Endometrial microvascular endothelial cells (primary cell): ENCODE measurements around the gene HJV. TPM values are rescaled to one million over a fixed set of nuclear protein-coding genes. Genes with fewer than 3 reads are reported as not detected.
"Not testable (repeated sequence)": the region's sequence is repeated elsewhere in the genome, so short reads cannot be mapped to it uniquely, and the experiment has no call there.

Source experiments
- in situ Hi-C: cut with HindIII; loops from 2 replicates; pipeline ENCODE4 v1.10.0; 2017; ENCODE audit warnings: low sequenced_read_pairs, low pct_unique_long_range_greater_than_20kb; ENCODE audit errors: inconsistent ontology term
- total RNA-seq: library from RNA; depleted of rRNA; stranded (reverse); fragments of >200 nt; gene quantifications from one replicate; pipeline ENCODE4 v1.2.3, GENCODE V29; 2015; ENCODE audit errors: inconsistent ontology term

HJV gene
- total RNA-seq, 1 donor from 2014 or later = not detected

GRCh38 chr1:146025787-146026495, 4.4 kb upstream of the HJV start:
- in situ Hi-C loops = not testable (repeated sequence)

- in situ Hi-C loops = no loop called here
Measured at GRCh38 chr1:146022403-146023127, 1.0 kb upstream of the HJV start.

GRCh38 chr1:146021050-146021445, 487 bp downstream of the HJV start:
- in situ Hi-C loops = no loop called here

GRCh38 chr1:146020058-146021049, 1.2 kb downstream of the HJV start:
- in situ Hi-C loops = no loop called here

GRCh38 chr1:146019231-146020057, 2.1 kb downstream of the HJV start:
- in situ Hi-C loops = no loop called here

GRCh38 chr1:146016891-146017290, 4.6 kb downstream of the HJV start:
- in situ Hi-C loops = no loop called here

GRCh38 chr1:146013559-146013922, 8.0 kb downstream of the HJV start:
- in situ Hi-C loops = no loop called here

- in situ Hi-C loops = no loop called here
Measured at GRCh38 chr1:146012703-146013558, 8.6 kb downstream of the HJV start.

- in situ Hi-C loops = no loop called here
Measured at GRCh38 chr1:146010126-146010738, 11.3 kb downstream of the HJV start.

- in situ Hi-C loops = no loop called here
Measured at GRCh38 chr1:146007489-146008133, 13.9 kb downstream of the HJV start.

- in situ Hi-C loops = no loop called here
Measured at GRCh38 chr1:146001709-146002108, 19.8 kb downstream of the HJV start.

GRCh38 chr1:145999321-146000024, 22.1 kb downstream of the HJV start:
- in situ Hi-C loops = no loop called here

GRCh38 chr1:145997718-145998023, 23.9 kb downstream of the HJV start:
- in situ Hi-C loops = no loop called here

- in situ Hi-C loops = no loop called here
Measured at GRCh38 chr1:145997016-145997717, 24.4 kb downstream of the HJV start.

GRCh38 chr1:145996433-145997015, 25.0 kb downstream of the HJV start, which contains the start of gene TXNIP:
TSS of gene TXNIP (minus strand) at chr1:145996579. CDS start at chr1:145996266, 313 bp downstream.
- in situ Hi-C loops = no loop called here
